ENCODE results near the gene ICA1. TPM values are rescaled to one million over a fixed set of nuclear protein-coding genes. Genes with fewer than 3 reads are reported as not detected.

Gene ICA1
- total RNA-seq, 1 experiment from 2014 or later: 31.5 TPM

DNA sequence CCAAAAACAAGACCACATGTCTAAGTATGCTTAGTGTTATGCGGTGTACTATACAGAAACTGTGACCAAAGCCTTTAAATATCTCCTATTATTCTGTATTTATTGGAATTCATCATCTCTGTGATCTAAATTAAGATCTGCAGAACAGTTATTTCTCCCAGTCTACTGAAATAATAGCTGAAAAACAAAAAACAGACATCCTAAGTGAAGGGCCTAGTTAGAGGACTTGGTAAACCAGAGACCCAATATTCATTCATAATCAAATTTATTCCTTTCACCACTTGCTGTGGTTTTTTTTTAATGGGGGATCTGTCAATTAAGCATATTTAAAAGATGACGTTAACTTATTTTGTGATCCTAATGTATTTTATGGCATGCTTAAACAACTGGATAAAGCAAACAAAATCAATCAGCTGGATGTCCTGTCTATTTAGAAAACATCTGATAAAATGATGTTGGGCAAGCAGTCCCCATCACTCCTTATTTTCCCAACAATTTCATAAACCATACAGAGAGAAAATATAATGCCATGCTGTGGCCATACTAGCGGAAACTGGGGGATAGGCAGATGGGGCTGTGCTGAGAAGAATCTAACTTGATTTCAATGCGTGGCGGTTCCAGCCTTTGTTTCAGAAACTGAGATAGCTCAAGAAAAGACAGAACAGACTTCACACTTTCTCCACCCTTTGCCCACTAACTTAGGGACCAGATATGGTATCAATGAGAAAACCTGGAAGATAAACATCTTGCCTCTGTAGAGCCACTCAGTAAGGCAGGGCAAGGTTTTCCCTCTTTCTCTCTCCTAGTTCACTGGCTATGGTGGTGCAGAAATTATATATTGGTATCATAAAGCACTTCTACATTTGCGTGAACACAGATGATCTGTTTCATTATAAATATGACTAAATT, 32.9 kb downstream of the ICA1 start:
- intact Hi-C loops (cut with micrococcal nuclease): no loop called here
- Mint-ChIP-seq H3K27me3 (ENCODE audit: insufficient read depth, unreplicated experiment) (no peaks in the 10 kb centered on the region), H3K4me3 (ENCODE audit: unreplicated experiment) (no peak overlapping the region), H3K4me1 (ENCODE audit: insufficient read depth, unreplicated experiment) (peaks cover 6% of the 10 kb centered on the region), H3K36me3 (ENCODE audit: insufficient read depth, unreplicated experiment) (peaks cover 7% of the 10 kb centered on the region), H3K9me3 (ENCODE audit: unreplicated experiment) (no peaks in the 10 kb centered on the region), H3K27ac (ENCODE audit: low read depth, unreplicated experiment) (no peak overlapping the region)
- BruUV-seq (replicated peaks): no TSS peak
- TF ChIP-seq, protein P1, sequence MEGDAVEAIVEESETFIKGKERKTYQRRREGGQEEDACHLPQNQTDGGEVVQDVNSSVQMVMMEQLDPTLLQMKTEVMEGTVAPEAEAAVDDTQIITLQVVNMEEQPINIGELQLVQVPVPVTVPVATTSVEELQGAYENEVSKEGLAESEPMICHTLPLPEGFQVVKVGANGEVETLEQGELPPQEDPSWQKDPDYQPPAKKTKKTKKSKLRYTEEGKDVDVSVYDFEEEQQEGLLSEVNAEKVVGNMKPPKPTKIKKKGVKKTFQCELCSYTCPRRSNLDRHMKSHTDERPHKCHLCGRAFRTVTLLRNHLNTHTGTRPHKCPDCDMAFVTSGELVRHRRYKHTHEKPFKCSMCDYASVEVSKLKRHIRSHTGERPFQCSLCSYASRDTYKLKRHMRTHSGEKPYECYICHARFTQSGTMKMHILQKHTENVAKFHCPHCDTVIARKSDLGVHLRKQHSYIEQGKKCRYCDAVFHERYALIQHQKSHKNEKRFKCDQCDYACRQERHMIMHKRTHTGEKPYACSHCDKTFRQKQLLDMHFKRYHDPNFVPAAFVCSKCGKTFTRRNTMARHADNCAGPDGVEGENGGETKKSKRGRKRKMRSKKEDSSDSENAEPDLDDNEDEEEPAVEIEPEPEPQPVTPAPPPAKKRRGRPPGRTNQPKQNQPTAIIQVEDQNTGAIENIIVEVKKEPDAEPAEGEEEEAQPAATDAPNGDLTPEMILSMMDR (IDR thresholded peaks at IDR 0.05; ENCODE audit: unreplicated experiment): no peak
- ChIA-PET CTCF (interaction anchor here (0.7 kb wide), 1 partner anchor 15 kb away, joined by 3 read pairs; no protein-coding TSS in a partner anchor), POLR2A (no interaction called here)
- no peak for DNase-seq (ENCODE audit: unreplicated experiment)

DNA sequence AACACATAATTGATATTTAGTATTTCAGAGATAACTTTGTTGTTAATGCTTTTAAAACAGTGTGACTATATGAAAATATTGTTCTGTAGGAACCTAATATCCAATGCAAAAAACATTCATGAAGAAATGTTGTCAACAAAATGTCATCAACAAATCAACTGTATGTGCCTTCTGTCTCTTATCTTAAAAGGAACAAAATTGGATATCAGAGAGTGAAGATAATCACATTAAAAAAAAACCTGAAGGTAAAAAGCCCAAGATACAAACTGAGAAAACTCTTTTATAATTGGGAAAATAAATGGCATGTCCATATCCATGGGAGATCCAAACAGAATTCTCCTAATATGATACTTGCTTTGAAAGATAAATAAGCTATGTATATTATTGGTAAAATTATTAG, 33.9 kb downstream of the ICA1 start:
- no peaks in the 10 kb centered on the region for H3K9me3 Mint-ChIP-seq (ENCODE audit: unreplicated experiment)
- DNase-seq (ENCODE audit: unreplicated experiment): no peak
- H3K4me1 Mint-ChIP-seq (ENCODE audit: insufficient read depth, unreplicated experiment): peaks cover 4% of the 10 kb centered on the region
- TF ChIP-seq, protein P1 (IDR thresholded peaks at IDR 0.05; ENCODE audit: unreplicated experiment): no peak
- peaks cover 7% of the 10 kb centered on the region for H3K36me3 Mint-ChIP-seq (ENCODE audit: insufficient read depth, unreplicated experiment)
- ChIA-PET CTCF (no interaction called here), POLR2A (no interaction called here)
- intact Hi-C loops (cut with micrococcal nuclease): no loop called here
- H3K27me3 Mint-ChIP-seq (ENCODE audit: insufficient read depth, unreplicated experiment): no peaks in the 10 kb centered on the region
- H3K27ac Mint-ChIP-seq (ENCODE audit: low read depth, unreplicated experiment): no peak overlapping the region
- no peak overlapping the region for H3K4me3 Mint-ChIP-seq (ENCODE audit: unreplicated experiment)
- no TSS peak for BruUV-seq (replicated peaks)

DNA sequence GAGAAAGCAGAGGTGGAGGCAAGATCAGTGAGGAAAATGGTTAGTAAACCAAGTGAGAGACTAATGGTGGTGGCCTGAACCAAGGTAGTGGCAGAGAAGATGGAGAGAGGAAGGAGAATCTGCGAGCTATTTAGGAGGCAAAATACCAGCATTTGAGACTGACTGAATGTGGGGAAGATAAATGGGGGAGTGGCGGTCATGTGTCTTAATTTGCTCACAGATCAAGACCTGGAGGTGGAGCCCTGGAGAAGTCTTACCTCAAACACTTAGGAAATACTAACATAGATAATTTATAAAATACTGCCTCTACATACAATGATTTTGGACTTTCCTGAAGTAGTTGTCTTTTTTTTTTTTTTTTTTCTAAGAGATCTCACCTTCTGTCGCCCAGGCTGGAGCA, 34.7 kb downstream of the ICA1 start:
- POLR2A ChIA-PET: no interaction called here
- Mint-ChIP-seq H3K36me3 (ENCODE audit: insufficient read depth, unreplicated experiment) (peaks cover 7% of the 10 kb centered on the region), H3K9me3 (ENCODE audit: unreplicated experiment) (no peaks in the 10 kb centered on the region), H3K4me1 (ENCODE audit: insufficient read depth, unreplicated experiment) (no peaks in the 10 kb centered on the region), H3K27ac (ENCODE audit: low read depth, unreplicated experiment) (no peak overlapping the region), H3K27me3 (ENCODE audit: insufficient read depth, unreplicated experiment) (no peaks in the 10 kb centered on the region), H3K4me3 (ENCODE audit: unreplicated experiment) (no peak overlapping the region)
- TF ChIP-seq, protein P1 (IDR thresholded peaks at IDR 0.05; ENCODE audit: unreplicated experiment): no peak
- CTCF ChIA-PET: interaction anchor here (1.2 kb wide), 1 partner anchor 69 kb away, joined by 3 read pairs; no protein-coding TSS in a partner anchor
- DNase-seq (ENCODE audit: unreplicated experiment): no peak
- no TSS peak for BruUV-seq (replicated peaks)
- intact Hi-C loops (cut with micrococcal nuclease): no loop called here

DNA sequence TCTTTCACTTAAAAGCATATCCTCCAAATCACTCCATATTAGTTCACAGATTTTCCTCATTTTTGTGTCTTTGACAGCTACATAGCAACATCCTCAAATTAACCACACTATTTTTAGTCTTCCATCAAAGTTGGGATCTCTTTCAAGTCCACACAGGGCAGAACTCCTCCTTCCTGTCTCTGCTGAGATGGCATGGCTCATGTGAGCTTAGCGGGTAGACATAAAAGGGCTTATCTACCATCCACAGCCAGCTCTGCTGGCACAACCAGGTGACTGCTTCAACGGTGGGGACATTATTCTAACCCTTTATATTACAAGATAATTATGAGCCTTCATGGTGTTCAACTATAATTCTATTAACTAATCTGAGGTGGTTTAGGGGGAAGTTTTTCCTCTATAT, 35.5 kb downstream of the ICA1 start:
- H3K36me3 Mint-ChIP-seq (ENCODE audit: insufficient read depth, unreplicated experiment): peaks cover 7% of the 10 kb centered on the region
- H3K9me3 Mint-ChIP-seq (ENCODE audit: unreplicated experiment): no peaks in the 10 kb centered on the region
- ChIA-PET CTCF (interaction anchor here (0.5 to 1.2 kb wide), 4 partner anchors 26 to 501 kb away, joined by 3 read pairs; no protein-coding TSS in a partner anchor), POLR2A (no interaction called here)
- intact Hi-C loops (cut with micrococcal nuclease): no loop called here
- DNase-seq (ENCODE audit: unreplicated experiment): no peak
- H3K27me3 Mint-ChIP-seq (ENCODE audit: insufficient read depth, unreplicated experiment): no peaks in the 10 kb centered on the region
- BruUV-seq (replicated peaks): no TSS peak
- H3K27ac Mint-ChIP-seq (ENCODE audit: low read depth, unreplicated experiment): no peak overlapping the region
- no peak overlapping the region for H3K4me3 Mint-ChIP-seq (ENCODE audit: unreplicated experiment)
- H3K4me1 Mint-ChIP-seq (ENCODE audit: insufficient read depth, unreplicated experiment): no peaks in the 10 kb centered on the region
- TF ChIP-seq, protein P1 (IDR thresholded peaks at IDR 0.05; ENCODE audit: unreplicated experiment): no peak

All from MCF 10A (cell line).